Peyer's patch (tissue), 4 donors: ENCODE data around the gene LASP1. TPM values are rescaled to one million over a fixed set of nuclear protein-coding genes. Genes with fewer than 3 reads are reported as not detected.
A peak's percentile ranks its signal among the peaks of the same experiment; 100 is the strongest.

Source experiments
- DNase-seq, 3 donors: peaks; one replicate each; pipeline ENCODE4 v3.0.0-alpha.2; 2017 to 2019
- H3K27ac ChIP-seq, 4 donors: fragments of 200-600 bp; sonication (generic); one replicate each; pipeline ENCODE4 v1.5.1; 2016 to 2019
- H3K27me3 ChIP-seq, 2 donors: fragments of 200-600 bp; sonication (generic); one replicate each; pipeline ENCODE4 v1.5.1; 2019
- H3K36me3 ChIP-seq, 3 donors: fragments of 200-600 bp; sonication (generic); one replicate each; pipeline ENCODE4 v1.5.1; 2016 to 2019
- H3K4me1 ChIP-seq, 4 donors: fragments of 200-600 bp; sonication (generic); one replicate each; pipeline ENCODE4 v1.5.1; 2016 to 2019
- H3K4me3 ChIP-seq, 4 donors: fragments of 200-600 bp; sonication (generic); 1 replicate in 3 of 4; 2 replicates in 1 of 4; pipeline ENCODE4 v1.5.1; 2016 to 2019; ENCODE audit warnings: mild to moderate bottlenecking in 1 of 4
- H3K9me3 ChIP-seq, 4 donors: fragments of 200-600 bp; sonication (generic); one replicate each; pipeline ENCODE4 v1.5.1; 2016 to 2019; ENCODE audit warnings: mild to moderate bottlenecking in 1 of 4
- POLR2A ChIP-seq, 2 donors: fragments of 450-650 bp; IDR thresholded peaks; one replicate each; pipeline ENCODE4 v1.5.1; 2017; ENCODE audit warnings: antibody characterized with exemption in 2 of 2, mild to moderate bottlenecking in 2 of 2, moderate library complexity in 2 of 2
- total RNA-seq, 4 donors: library from RNA; depleted of rRNA; stranded (reverse); fragments of >200 nt; gene quantifications; one replicate each; pipeline ENCODE4 v1.1.0, GENCODE V29; 2016
- TF ChIP-seq, protein P1 (sequence below), 6 experiments: fragments of 450-650 bp in 4 of 6; fragments of 200-600 bp in 2 of 6; sonication (generic) in 1 of 6; IDR thresholded peaks; one replicate each; pipeline ENCODE4 v1.5.1; 2017 to 2019; ENCODE audit warnings: antibody characterized with exemption in 6 of 6, mild to moderate bottlenecking in 3 of 6, moderate library complexity in 1 of 6

LASP1 gene
- total RNA-seq, 4 donors from 2014 or later = 166 to 654 (median 590) TPM

DNA sequence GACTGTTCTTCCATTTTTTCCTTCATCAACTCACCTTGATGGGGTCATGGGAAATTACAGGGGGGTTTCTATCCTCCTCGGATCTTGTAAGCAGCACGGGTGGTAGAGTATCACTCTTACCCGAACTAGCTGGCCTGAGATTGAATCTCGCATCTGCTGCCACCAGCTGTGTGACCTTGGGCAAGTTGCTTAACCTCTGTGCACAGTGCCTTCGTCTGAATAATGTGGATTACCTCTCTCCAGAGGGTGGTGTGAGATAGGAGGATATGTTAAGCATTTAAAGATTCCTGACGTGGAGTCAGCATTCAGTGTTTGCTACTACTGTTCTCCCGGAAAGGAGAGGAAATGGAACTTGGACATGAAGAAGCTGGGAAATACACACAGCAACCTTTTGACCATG, 24.4 kb downstream of the LASP1 start:
- no peaks in the 10 kb centered on the region for H3K27me3 ChIP-seq
- H3K4me1 ChIP-seq = peaks cover 25 to 82% (median 44%) of the 10 kb centered on the region in 4 donors
- peak overlapping the region; percentile 36 to 74 (median 52) for H3K27ac ChIP-seq
- no peak for DNase-seq
- peaks cover 0 to 66% (median 0%) of the 10 kb centered on the region in 3 donors for H3K36me3 ChIP-seq
- no peaks in the 10 kb centered on the region for H3K9me3 ChIP-seq
- TF ChIP-seq POLR2A (IDR thresholded peaks at IDR 0.05) = no peak
- TF ChIP-seq, protein P1, sequence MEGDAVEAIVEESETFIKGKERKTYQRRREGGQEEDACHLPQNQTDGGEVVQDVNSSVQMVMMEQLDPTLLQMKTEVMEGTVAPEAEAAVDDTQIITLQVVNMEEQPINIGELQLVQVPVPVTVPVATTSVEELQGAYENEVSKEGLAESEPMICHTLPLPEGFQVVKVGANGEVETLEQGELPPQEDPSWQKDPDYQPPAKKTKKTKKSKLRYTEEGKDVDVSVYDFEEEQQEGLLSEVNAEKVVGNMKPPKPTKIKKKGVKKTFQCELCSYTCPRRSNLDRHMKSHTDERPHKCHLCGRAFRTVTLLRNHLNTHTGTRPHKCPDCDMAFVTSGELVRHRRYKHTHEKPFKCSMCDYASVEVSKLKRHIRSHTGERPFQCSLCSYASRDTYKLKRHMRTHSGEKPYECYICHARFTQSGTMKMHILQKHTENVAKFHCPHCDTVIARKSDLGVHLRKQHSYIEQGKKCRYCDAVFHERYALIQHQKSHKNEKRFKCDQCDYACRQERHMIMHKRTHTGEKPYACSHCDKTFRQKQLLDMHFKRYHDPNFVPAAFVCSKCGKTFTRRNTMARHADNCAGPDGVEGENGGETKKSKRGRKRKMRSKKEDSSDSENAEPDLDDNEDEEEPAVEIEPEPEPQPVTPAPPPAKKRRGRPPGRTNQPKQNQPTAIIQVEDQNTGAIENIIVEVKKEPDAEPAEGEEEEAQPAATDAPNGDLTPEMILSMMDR (IDR thresholded peaks at IDR 0.05) = no peak
- H3K4me3 ChIP-seq = no peak overlapping the region

DNA sequence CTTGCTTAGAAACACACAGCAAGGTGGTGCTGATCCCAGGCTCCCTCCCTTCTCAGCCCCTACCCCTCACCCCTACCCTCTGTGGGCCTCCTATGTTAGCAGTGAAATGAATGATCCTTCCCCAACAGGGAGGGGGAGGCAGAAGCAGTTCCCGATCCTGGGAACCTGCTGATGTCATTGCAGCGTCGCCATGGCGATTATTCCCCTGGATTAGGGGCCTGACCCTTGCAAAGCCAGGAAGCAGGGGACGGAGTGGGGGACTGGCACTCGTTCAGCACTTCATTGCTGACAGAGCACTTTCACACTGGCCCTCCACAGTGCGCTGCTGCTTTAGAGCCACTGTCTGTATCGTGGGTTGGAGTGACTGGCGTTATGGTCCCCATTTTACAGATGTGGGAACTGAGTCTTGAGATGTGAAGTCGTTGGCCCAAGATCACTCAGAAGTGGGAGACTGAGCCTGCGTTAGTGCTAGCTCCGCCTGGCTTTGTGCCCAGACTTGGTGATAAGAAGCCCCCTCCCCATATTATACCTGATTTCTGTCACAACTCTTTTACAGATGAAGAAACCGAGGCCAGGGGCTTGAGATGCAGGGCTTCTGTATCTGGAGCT, 26.6 kb downstream of the LASP1 start:
- Histone ChIP-seq H3K4me3 (no peak overlapping the region), H3K9me3 (no peaks in the 10 kb centered on the region), H3K36me3 (peaks cover 0 to 60% (median 0%) of the 10 kb centered on the region in 3 donors), H3K27ac (peak overlapping the region; percentile 86 to 95 (median 88)), H3K4me1 (peaks cover 30 to 85% (median 50%) of the 10 kb centered on the region in 4 donors), H3K27me3 (no peaks in the 10 kb centered on the region)
- TF ChIP-seq, protein P1 (IDR thresholded peaks at IDR 0.05) = no peak
- TF ChIP-seq POLR2A (IDR thresholded peaks at IDR 0.05) = no peak
- no peak for DNase-seq

DNA sequence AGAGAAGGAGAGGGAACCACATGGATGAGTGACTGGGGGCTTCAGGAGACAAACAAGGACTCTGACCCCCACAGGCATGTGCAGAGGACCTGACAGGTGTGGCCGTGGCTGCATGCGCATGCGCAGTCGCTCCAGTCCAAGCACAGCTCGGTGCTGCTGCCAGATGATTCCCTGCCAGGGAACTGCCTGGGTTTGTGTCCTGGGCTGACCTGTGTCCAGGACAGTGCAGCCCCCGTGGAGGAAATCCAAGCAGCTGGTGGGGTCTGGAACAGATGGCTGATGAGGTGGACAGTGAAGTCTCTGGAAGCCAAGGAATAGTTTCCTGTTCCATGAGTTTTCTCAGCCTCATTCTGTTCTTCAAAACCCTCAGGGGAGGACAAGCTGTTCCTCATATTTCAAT, 27.3 kb downstream of the LASP1 start:
- TF ChIP-seq, protein P1 (IDR thresholded peaks at IDR 0.05) = no peak
- no peak for TF ChIP-seq POLR2A (IDR thresholded peaks at IDR 0.05)
- Histone ChIP-seq H3K4me3 (peak overlapping the region in 1 of 4 donors; percentile 6), H3K36me3 (peaks cover 0 to 59% (median 0%) of the 10 kb centered on the region in 3 donors), H3K9me3 (no peaks in the 10 kb centered on the region), H3K27ac (peak overlapping the region; percentile 86 to 95 (median 88)), H3K4me1 (peaks cover 30 to 90% (median 50%) of the 10 kb centered on the region in 4 donors), H3K27me3 (no peaks in the 10 kb centered on the region)
- peak in 2 of 3 donors; percentile 79 for DNase-seq

DNA sequence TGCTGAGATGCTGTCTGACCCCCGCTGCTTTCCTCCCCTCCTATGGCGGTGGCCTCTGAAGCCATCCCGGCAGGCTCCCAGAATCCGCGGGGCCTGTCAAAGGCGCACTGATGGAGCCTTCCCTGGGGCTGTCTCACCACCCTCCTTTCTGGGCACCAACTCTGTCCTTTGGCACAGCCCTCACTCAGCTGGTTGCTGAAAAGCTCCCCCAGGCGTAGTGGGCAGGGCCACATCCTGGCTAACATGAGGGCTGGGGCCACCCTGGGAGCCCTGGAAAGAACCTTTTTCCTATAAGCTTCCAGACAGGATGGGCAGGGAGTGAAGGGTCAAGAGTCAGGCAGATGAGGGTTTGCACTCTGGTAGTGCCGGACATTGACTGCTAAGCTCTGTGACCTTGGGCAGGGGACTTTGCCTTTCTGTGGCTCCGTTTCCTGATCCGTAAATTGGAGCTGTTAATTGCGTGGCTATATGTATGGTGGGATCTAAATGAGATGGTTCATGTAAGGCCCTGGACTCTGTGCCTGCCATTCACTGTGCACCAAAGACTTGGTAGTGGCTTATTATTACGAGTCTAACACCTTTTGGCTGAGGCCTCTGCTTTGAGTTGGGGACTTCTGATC, 27.9 kb downstream of the LASP1 start:
- no peaks in the 10 kb centered on the region for H3K9me3 ChIP-seq
- no peaks in the 10 kb centered on the region for H3K27me3 ChIP-seq
- peak overlapping the region; percentile 86 to 95 (median 88) for H3K27ac ChIP-seq
- H3K4me1 ChIP-seq = peaks cover 30 to 90% (median 50%) of the 10 kb centered on the region in 4 donors
- DNase-seq = peak in 2 of 3 donors; percentile 74 to 78
- peak overlapping the region in 2 of 4 donors; percentile 12 to 27 for H3K4me3 ChIP-seq
- no peak for TF ChIP-seq POLR2A (IDR thresholded peaks at IDR 0.05)
- TF ChIP-seq, protein P1 (IDR thresholded peaks at IDR 0.05) = no peak
- peaks cover 0 to 59% (median 0%) of the 10 kb centered on the region in 3 donors for H3K36me3 ChIP-seq

DNA sequence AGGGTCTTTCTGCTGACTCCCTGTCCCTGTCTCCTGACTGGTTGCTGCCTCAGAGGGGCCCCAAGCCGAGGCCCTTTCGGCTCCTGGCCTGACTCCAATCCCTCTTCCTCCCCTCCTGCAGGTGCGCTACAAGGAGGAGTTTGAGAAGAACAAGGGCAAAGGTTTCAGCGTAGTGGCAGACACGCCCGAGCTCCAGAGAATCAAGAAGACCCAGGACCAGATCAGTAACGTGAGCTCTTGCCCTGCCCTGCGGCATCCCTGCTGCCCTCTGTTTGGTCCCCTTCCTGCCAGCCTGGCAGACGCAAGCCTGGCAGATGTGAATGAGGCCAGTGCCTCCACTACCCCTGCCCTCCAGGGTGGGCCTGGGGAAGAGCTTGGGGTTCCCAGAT, 28.4 kb downstream of the LASP1 start:
- H3K27ac ChIP-seq = peak overlapping the region; percentile 86 to 95 (median 88)
- DNase-seq = peak in 2 of 3 donors; percentile 24 to 82
- H3K9me3 ChIP-seq = no peaks in the 10 kb centered on the region
- peaks cover 30 to 90% (median 46%) of the 10 kb centered on the region in 4 donors for H3K4me1 ChIP-seq
- H3K4me3 ChIP-seq = peak overlapping the region in 3 of 4 donors; percentile 18 to 38 (median 27)
- TF ChIP-seq, protein P1 (IDR thresholded peaks at IDR 0.05) = no peak
- TF ChIP-seq POLR2A (IDR thresholded peaks at IDR 0.05) = peak; percentile 18 to 23
- H3K36me3 ChIP-seq = peaks cover 0 to 59% (median 0%) of the 10 kb centered on the region in 3 donors
- H3K27me3 ChIP-seq = no peaks in the 10 kb centered on the region
